Activated naive CD8-positive, alpha-beta T cell treated with anti-CD3 and anti-CD28 coated beads, Interleukin-2, amount 10 ng/mL, durations not matched to agents 7 days and 5 days (primary cell): Measurements from ENCODE around the gene CDK6. TPM values are rescaled to one million over a fixed set of nuclear protein-coding genes. Genes with fewer than 3 reads are reported as not detected.

Experiments
- ATAC-seq: fragments of 150-1000 bp; cut with Tn5 transposase; one replicate; pipeline ENCODE4 v1.10.0; 2021; ENCODE audit warnings: low read depth, moderate library complexity
- POLR2A ChIA-PET: fragments of 350-600 bp; sonication (Branson Sonifier 250); formaldehyde crosslinking; loops from one replicate; lab custom pipeline; 2021; ENCODE audit warnings: antibody characterized with exemption; lab: Charles Lee
- DNase-seq: peaks from one replicate; pipeline ENCODE4 v3.0.0; 2021
- H3K27ac Mint-ChIP-seq: one replicate; pipeline ENCODE4 v1.8.0; 2022; ENCODE audit warnings: mild to moderate bottlenecking, mixed read lengths
- H3K27me3 Mint-ChIP-seq: one replicate; pipeline ENCODE4 v1.8.0; 2022; ENCODE audit warnings: mild to moderate bottlenecking, moderate library complexity, mixed read lengths
- H3K36me3 Mint-ChIP-seq: one replicate; pipeline ENCODE4 v1.8.0; 2021; ENCODE audit warnings: mild to moderate bottlenecking, mixed read lengths
- H3K4me1 Mint-ChIP-seq: one replicate; pipeline ENCODE4 v1.8.0; 2021; ENCODE audit warnings: mixed read lengths
- H3K4me3 Mint-ChIP-seq: one replicate; pipeline ENCODE4 v1.8.0; 2022; ENCODE audit warnings: mild to moderate bottlenecking, moderate library complexity, mixed read lengths
- H3K9me3 Mint-ChIP-seq: one replicate; pipeline ENCODE4 v1.8.0; 2021; ENCODE audit warnings: mixed read lengths
- total RNA-seq, 2 experiments: library from RNA; stranded (reverse); gene quantifications; one replicate each; pipeline ENCODE4 v1.2.3, GENCODE V29; 2021

Gene CDK6
- total RNA-seq, 2 experiments from 2014 or later = 98.6 to 99.8 TPM

- Mint-ChIP-seq H3K36me3 (peaks cover 37% of the 10 kb centered on the region), H3K4me1 (peaks cover 46% of the 10 kb centered on the region), H3K27me3 (no peaks in the 10 kb centered on the region), H3K9me3 (peaks cover 9% of the 10 kb centered on the region), H3K4me3 (peak overlapping the region; percentile 62), H3K27ac (peak overlapping the region; percentile 69)
- DNase-seq (no peak), ATAC-seq (no peak)
- POLR2A ChIA-PET = interaction anchor here (0.7 to 2.7 kb wide), 4 partner anchors 11 to 200 kb away, joined by 4 to 10 read pairs (median 4); no protein-coding TSS in a partner anchor
Observed at GRCh38 chr7:92632791-92633190, 203.6 kb downstream of the CDK6 start.

- ATAC-seq (no peak), DNase-seq (no peak)
- Mint-ChIP-seq H3K27me3 (no peaks in the 10 kb centered on the region), H3K4me1 (peaks cover 47% of the 10 kb centered on the region), H3K27ac (peak overlapping the region; percentile 73), H3K36me3 (peaks cover 42% of the 10 kb centered on the region), H3K9me3 (peaks cover 12% of the 10 kb centered on the region), H3K4me3 (peak overlapping the region; percentile 43)
- POLR2A ChIA-PET = interaction anchor here (1.1 to 2.7 kb wide), 2 partner anchors 11 to 201 kb away, joined by 4 to 10 read pairs; no protein-coding TSS in a partner anchor
Observed at GRCh38 chr7:92631850-92632487, 204.4 kb downstream of the CDK6 start.

- H3K4me1 Mint-ChIP-seq = peaks cover 50% of the 10 kb centered on the region
- peak overlapping the region; percentile 43 for H3K4me3 Mint-ChIP-seq
- no peak for DNase-seq
- peaks cover 12% of the 10 kb centered on the region for H3K9me3 Mint-ChIP-seq
- H3K36me3 Mint-ChIP-seq = peaks cover 46% of the 10 kb centered on the region
- peak overlapping the region; percentile 73 for H3K27ac Mint-ChIP-seq
- no peaks in the 10 kb centered on the region for H3K27me3 Mint-ChIP-seq
- peak; percentile 71 for ATAC-seq
- POLR2A ChIA-PET = interaction anchor here (1.1 to 2.7 kb wide), 2 partner anchors 10 to 202 kb away, joined by 4 to 10 read pairs; no protein-coding TSS in a partner anchor
Observed at GRCh38 chr7:92631067-92631849, 205.1 kb downstream of the CDK6 start.

- POLR2A ChIA-PET = no interaction called here
- DNase-seq (no peak), ATAC-seq (no peak)
- Mint-ChIP-seq H3K4me3 (no peak overlapping the region), H3K27ac (no peak overlapping the region), H3K4me1 (peaks cover 50% of the 10 kb centered on the region), H3K27me3 (no peaks in the 10 kb centered on the region), H3K36me3 (peaks cover 49% of the 10 kb centered on the region), H3K9me3 (peaks cover 13% of the 10 kb centered on the region)
Observed at GRCh38 chr7:92629779-92630178, 206.6 kb downstream of the CDK6 start.

GRCh38 chr7:92627956-92628355, 208.4 kb downstream of the CDK6 start:
- DNase-seq (no peak), ATAC-seq (no peak)
- Mint-ChIP-seq H3K27me3 (no peaks in the 10 kb centered on the region), H3K4me1 (peaks cover 47% of the 10 kb centered on the region), H3K36me3 (peaks cover 66% of the 10 kb centered on the region), H3K27ac (peak overlapping the region; percentile 52), H3K4me3 (no peak overlapping the region), H3K9me3 (peaks cover 16% of the 10 kb centered on the region)
- POLR2A ChIA-PET = no interaction called here

GRCh38 chr7:92626281-92626809, 210.0 kb downstream of the CDK6 start:
- no peaks in the 10 kb centered on the region for H3K27me3 Mint-ChIP-seq
- H3K9me3 Mint-ChIP-seq = peaks cover 16% of the 10 kb centered on the region
- POLR2A ChIA-PET = interaction anchor here (0.6 to 1.2 kb wide), 4 partner anchors 12 to 207 kb away, joined by 3 to 6 read pairs (median 4); no protein-coding TSS in a partner anchor
- DNase-seq = no peak
- H3K27ac Mint-ChIP-seq = peak overlapping the region; percentile 65
- peak overlapping the region; percentile 15 for H3K4me3 Mint-ChIP-seq
- H3K4me1 Mint-ChIP-seq = peaks cover 50% of the 10 kb centered on the region
- ATAC-seq = no peak
- peaks cover 73% of the 10 kb centered on the region for H3K36me3 Mint-ChIP-seq

GRCh38 chr7:92625617-92626016, 210.8 kb downstream of the CDK6 start:
- Mint-ChIP-seq H3K27ac (peak overlapping the region; percentile 90), H3K4me1 (peaks cover 50% of the 10 kb centered on the region), H3K27me3 (no peaks in the 10 kb centered on the region), H3K9me3 (peaks cover 16% of the 10 kb centered on the region), H3K36me3 (peaks cover 72% of the 10 kb centered on the region), H3K4me3 (peak overlapping the region; percentile 63)
- DNase-seq (no peak), ATAC-seq (peak; percentile 67)
- POLR2A ChIA-PET = interaction anchor here (0.6 to 1.2 kb wide), 4 partner anchors 20 to 207 kb away, joined by 3 to 6 read pairs (median 4); no protein-coding TSS in a partner anchor

GRCh38 chr7:92624298-92624996, 211.9 kb downstream of the CDK6 start:
- POLR2A ChIA-PET = interaction anchor here (0.6 to 1.2 kb wide), 3 partner anchors 40 to 206 kb away, joined by 3 to 4 read pairs (median 3); no protein-coding TSS in a partner anchor
- ATAC-seq (no peak), DNase-seq (no peak)
- Mint-ChIP-seq H3K4me1 (peaks cover 50% of the 10 kb centered on the region), H3K27me3 (no peaks in the 10 kb centered on the region), H3K27ac (peak overlapping the region; percentile 90), H3K4me3 (peak overlapping the region; percentile 63), H3K36me3 (peaks cover 66% of the 10 kb centered on the region), H3K9me3 (peaks cover 16% of the 10 kb centered on the region)

- no peak for ATAC-seq
- Mint-ChIP-seq H3K27ac (peak overlapping the region; percentile 43), H3K27me3 (no peaks in the 10 kb centered on the region), H3K4me1 (peaks cover 47% of the 10 kb centered on the region), H3K4me3 (peak overlapping the region; percentile 6), H3K36me3 (peaks cover 59% of the 10 kb centered on the region), H3K9me3 (peaks cover 12% of the 10 kb centered on the region)
- no peak for DNase-seq
- POLR2A ChIA-PET = interaction anchor here (0.7 kb wide), 1 partner anchor 12 kb away, joined by 3 read pairs; no protein-coding TSS in a partner anchor
Observed at GRCh38 chr7:92623544-92623943, 212.8 kb downstream of the CDK6 start.

GRCh38 chr7:92622685-92623084, 213.7 kb downstream of the CDK6 start:
- Mint-ChIP-seq H3K27ac (peak overlapping the region; percentile 26), H3K9me3 (peaks cover 7% of the 10 kb centered on the region), H3K36me3 (peaks cover 57% of the 10 kb centered on the region), H3K4me1 (peaks cover 48% of the 10 kb centered on the region), H3K4me3 (peak overlapping the region; percentile 22), H3K27me3 (no peaks in the 10 kb centered on the region)
- DNase-seq (no peak), ATAC-seq (no peak)
- POLR2A ChIA-PET = interaction anchor here (2.6 to 3.8 kb wide), 2 partner anchors 10 to 211 kb away, joined by 10 to 30 read pairs; no protein-coding TSS in a partner anchor

- Mint-ChIP-seq H3K27ac (peak overlapping the region; percentile 87), H3K4me3 (peak overlapping the region; percentile 29), H3K4me1 (peaks cover 45% of the 10 kb centered on the region), H3K27me3 (no peaks in the 10 kb centered on the region), H3K36me3 (peaks cover 57% of the 10 kb centered on the region), H3K9me3 (peaks cover 4% of the 10 kb centered on the region)
- ATAC-seq (no peak), DNase-seq (no peak)
- POLR2A ChIA-PET = interaction anchor here (0.7 to 3.8 kb wide), 5 partner anchors 11 to 233 kb away, joined by 3 to 30 read pairs (median 6); no protein-coding TSS in a partner anchor
Observed at GRCh38 chr7:92622030-92622429, 214.3 kb downstream of the CDK6 start.

GRCh38 chr7:92621561-92622023, 214.8 kb downstream of the CDK6 start:
- DNase-seq = no peak
- Mint-ChIP-seq H3K36me3 (peaks cover 58% of the 10 kb centered on the region), H3K4me3 (peak overlapping the region; percentile 62), H3K27me3 (no peaks in the 10 kb centered on the region), H3K4me1 (peaks cover 45% of the 10 kb centered on the region), H3K9me3 (peaks cover 4% of the 10 kb centered on the region), H3K27ac (peak overlapping the region; percentile 87)
- POLR2A ChIA-PET = interaction anchor here (0.7 to 3.8 kb wide), 8 partner anchors 11 to 234 kb away, joined by 3 to 30 read pairs (median 5); no protein-coding TSS in a partner anchor
- peak; percentile 9 for ATAC-seq
